PC-3 (cell line): Measurements from ENCODE around the gene OR1K1. TPM values are rescaled to one million over a fixed set of nuclear protein-coding genes. Genes with fewer than 3 reads are reported as not detected.

ENCODE experiments used
- ATAC-seq: fragments of 200-7000 bp; cut with Tn5 transposase; 2 replicates; pipeline ENCODE4 v1.9.1; 2020; ENCODE audit warnings: mild to moderate bottlenecking, moderate library complexity
- BruUV-seq: library from RNA; stranded (reverse); fragments of 400-500 nt; replicated peaks from 2 replicates; lab custom pipeline; 2021; lab: Mats Ljungman, UMichigan
- CTCF ChIA-PET: fragments of 300-600 bp; sonication (Branson Sonifier 250); formaldehyde crosslinking; loops from one replicate; lab custom pipeline; 2022; ENCODE audit warnings: antibody characterized with exemption; lab: Charles Lee
- POLR2A ChIA-PET: fragments of 300-600 bp; sonication (Branson Sonifier 250); formaldehyde crosslinking; loops from one replicate; lab custom pipeline; 2022; ENCODE audit warnings: antibody characterized with exemption; ENCODE audit not compliant: unreplicated experiment; lab: Charles Lee
- DNase-seq: peaks from one replicate; pipeline ENCODE4 v3.0.0-alpha.2; 2015
- H2AFZ ChIP-seq: fragments of 300-600 bp; sonication (generic); 2 replicates; pipeline ENCODE4 v1.6.0; 2016; ENCODE audit warnings: antibody characterized with exemption, low read length
- H3F3A ChIP-seq: fragments of 300-600 bp; sonication (generic); one replicate; pipeline ENCODE4 v1.6.0; 2017; ENCODE audit warnings: antibody characterized with exemption, low read length, control low read depth, mild to moderate bottlenecking; ENCODE audit not compliant: unreplicated experiment
- H3K27ac ChIP-seq: fragments of 300-600 bp; sonication (generic); 2 replicates; pipeline ENCODE4 v1.5.1; 2016; ENCODE audit warnings: mild to moderate bottlenecking, low read length
- H3K27me3 ChIP-seq: fragments of 300-600 bp; sonication (generic); 2 replicates; pipeline ENCODE4 v1.6.1; 2016; ENCODE audit warnings: low read length, mixed read lengths
- H3K36me3 ChIP-seq: fragments of 300-600 bp; sonication (generic); 2 replicates; pipeline ENCODE4 v1.6.1; 2016; ENCODE audit warnings: low read depth, mixed run types, low read length, mixed read lengths
- H3K4me1 ChIP-seq: fragments of 300-600 bp; sonication (generic); 2 replicates; pipeline ENCODE4 v1.5.1; 2016; ENCODE audit warnings: low read length; ENCODE audit not compliant: insufficient read depth
- H3K4me2 ChIP-seq: fragments of 300-600 bp; sonication (generic); 2 replicates; pipeline ENCODE4 v1.6.0; 2016; ENCODE audit warnings: low read length
- H3K4me3 ChIP-seq: fragments of 300-600 bp; sonication (generic); 2 replicates; pipeline ENCODE4 v1.5.1; 2016; ENCODE audit warnings: mild to moderate bottlenecking, low read length, mixed read lengths
- H3K79me2 ChIP-seq: fragments of 300-600 bp; sonication (generic); 2 replicates; pipeline ENCODE4 v1.6.1; 2017; ENCODE audit warnings: low read length, mixed read lengths
- H3K9ac ChIP-seq: fragments of 300-600 bp; sonication (generic); 2 replicates; pipeline ENCODE4 v1.6.0; 2016; ENCODE audit warnings: mild to moderate bottlenecking, low read length
- H3K9me2 ChIP-seq: fragments of 300-600 bp; sonication (generic); replicated peaks from 2 replicates; pipeline ENCODE4 v1.6.1; 2016; ENCODE audit warnings: mixed run types, low read length, mixed read lengths
- H3K9me3 ChIP-seq: fragments of 300-600 bp; sonication (generic); 2 replicates; pipeline ENCODE4 v1.6.1; 2016; ENCODE audit warnings: low read length, mixed read lengths
- H4K20me1 ChIP-seq: fragments of 300-600 bp; sonication (generic); 2 replicates; pipeline ENCODE4 v1.6.1; 2016; ENCODE audit warnings: low read length, mixed read lengths
- EZH2 ChIP-seq: fragments of 300-600 bp; sonication (generic); IDR thresholded peaks from one replicate; pipeline ENCODE4 v1.6.1; 2017; ENCODE audit warnings: antibody characterized with exemption, mild to moderate bottlenecking, low read length; ENCODE audit not compliant: unreplicated experiment
- EZH2phosphoT487 ChIP-seq: fragments of 300-600 bp; sonication (generic); IDR thresholded peaks from 2 replicates; pipeline ENCODE4 v1.6.1; 2018; ENCODE audit warnings: mild to moderate bottlenecking, antibody characterized with exemption, low read length, borderline replicate concordance
- intact Hi-C: fragments of 100-400 bp; cut with micrococcal nuclease; formaldehyde crosslinking; loops from 2 replicates; pipeline ENCODE4 v1.9.0; 2023
- total RNA-seq: library from RNA; depleted of rRNA; stranded (reverse); fragments of >200 nt; gene quantifications from 2 replicates; pipeline ENCODE4 v1.2.3, GENCODE V29; 2014
- TF ChIP-seq, protein P1 (sequence below): fragments of 300-600 bp; sonication (generic); conservative IDR thresholded peaks from 2 replicates; pipeline ENCODE4 v1.5.1; 2017; ENCODE audit warnings: antibody characterized with exemption, low read depth, mild to moderate bottlenecking, low read length

OR1K1 gene
- total RNA-seq, 1 experiment from 2014 or later: not detected

DNA sequence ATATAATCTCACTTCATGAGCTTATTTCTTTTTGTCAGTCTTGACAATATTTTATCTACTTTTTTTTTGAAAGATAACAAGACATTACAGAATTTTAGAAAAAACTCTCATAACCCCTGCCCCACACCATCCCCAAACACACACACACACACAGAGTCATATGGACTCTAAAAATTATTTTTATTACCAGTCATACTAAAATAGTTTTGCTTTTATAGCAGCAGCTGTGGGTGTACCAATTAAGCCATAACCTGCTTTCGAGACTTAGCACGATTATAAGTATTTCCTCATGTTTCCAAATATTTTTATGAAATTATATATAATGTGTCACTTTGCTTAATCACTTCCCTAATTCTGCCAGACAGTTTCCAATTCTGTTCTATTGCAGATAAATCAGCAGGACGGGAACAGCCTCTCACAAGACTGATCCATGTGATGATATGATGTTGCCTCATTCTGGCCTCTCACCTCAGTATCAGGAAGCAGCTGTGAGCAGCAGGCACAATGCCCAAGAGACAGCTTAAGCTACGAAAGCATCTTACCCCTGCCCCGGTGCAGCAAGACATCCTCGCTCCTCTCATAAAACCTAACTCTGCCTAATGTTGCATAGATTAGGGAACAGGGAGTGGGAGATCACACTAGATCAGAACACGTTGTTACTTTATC is 21.5 kb downstream of the OR1K1 start:
- TF ChIP-seq EZH2phosphoT487 (no peak), EZH2 (no peak)
- TF ChIP-seq, protein P1, sequence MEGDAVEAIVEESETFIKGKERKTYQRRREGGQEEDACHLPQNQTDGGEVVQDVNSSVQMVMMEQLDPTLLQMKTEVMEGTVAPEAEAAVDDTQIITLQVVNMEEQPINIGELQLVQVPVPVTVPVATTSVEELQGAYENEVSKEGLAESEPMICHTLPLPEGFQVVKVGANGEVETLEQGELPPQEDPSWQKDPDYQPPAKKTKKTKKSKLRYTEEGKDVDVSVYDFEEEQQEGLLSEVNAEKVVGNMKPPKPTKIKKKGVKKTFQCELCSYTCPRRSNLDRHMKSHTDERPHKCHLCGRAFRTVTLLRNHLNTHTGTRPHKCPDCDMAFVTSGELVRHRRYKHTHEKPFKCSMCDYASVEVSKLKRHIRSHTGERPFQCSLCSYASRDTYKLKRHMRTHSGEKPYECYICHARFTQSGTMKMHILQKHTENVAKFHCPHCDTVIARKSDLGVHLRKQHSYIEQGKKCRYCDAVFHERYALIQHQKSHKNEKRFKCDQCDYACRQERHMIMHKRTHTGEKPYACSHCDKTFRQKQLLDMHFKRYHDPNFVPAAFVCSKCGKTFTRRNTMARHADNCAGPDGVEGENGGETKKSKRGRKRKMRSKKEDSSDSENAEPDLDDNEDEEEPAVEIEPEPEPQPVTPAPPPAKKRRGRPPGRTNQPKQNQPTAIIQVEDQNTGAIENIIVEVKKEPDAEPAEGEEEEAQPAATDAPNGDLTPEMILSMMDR: no peak
- no peak overlapping the region for H3K9ac ChIP-seq
- ChIA-PET POLR2A (no interaction called here), CTCF (no interaction called here)
- BruUV-seq: no TSS peak
- no peak for DNase-seq
- H3F3A ChIP-seq: no peaks in the 10 kb centered on the region
- no peak overlapping the region for H3K27ac ChIP-seq
- intact Hi-C loops: no loop called here
- H3K79me2 ChIP-seq: peaks cover 19% of the 10 kb centered on the region
- 0 out of 2 replicates have a peak, but pooled peaks cover 10% of the 10 kb centered on the region for H4K20me1 ChIP-seq
- no peak overlapping the region for H3K4me2 ChIP-seq
- no peak overlapping the region for H2AFZ ChIP-seq
- H3K9me3 ChIP-seq: no peaks in the 10 kb centered on the region
- no peaks in the 10 kb centered on the region for H3K9me2 ChIP-seq
- peaks cover 16% of the 10 kb centered on the region for H3K4me1 ChIP-seq
- H3K4me3 ChIP-seq: no peak overlapping the region
- H3K27me3 ChIP-seq: no peaks in the 10 kb centered on the region
- peaks cover 11% of the 10 kb centered on the region; the same call in 1 of the 2 replicates for H3K36me3 ChIP-seq
- no peak for ATAC-seq

DNA sequence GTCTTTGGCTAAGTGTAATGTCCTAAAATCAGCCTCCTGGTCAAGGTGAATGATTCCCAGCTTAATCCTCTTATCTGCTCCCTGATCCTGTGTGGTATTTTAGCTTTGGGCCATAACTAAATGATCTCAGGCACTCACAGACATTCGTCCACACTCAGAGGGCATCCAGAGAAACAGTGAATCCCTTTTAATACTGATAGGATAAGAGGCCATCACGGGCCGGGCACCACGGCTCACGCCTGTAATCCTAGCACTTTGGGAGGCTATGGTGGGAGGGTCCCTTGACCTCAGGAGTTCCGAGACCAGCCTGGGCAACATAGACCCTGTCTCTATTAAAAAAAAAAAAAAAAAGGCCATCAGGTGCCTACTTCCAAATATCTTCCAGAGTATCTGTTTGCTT is 22.1 kb downstream of the OR1K1 start:
- Histone ChIP-seq H3K9me3 (no peaks in the 10 kb centered on the region), H3K36me3 (peaks cover 11% of the 10 kb centered on the region; the same call in 1 of the 2 replicates), H4K20me1 (0 out of 2 replicates have a peak, but pooled peaks cover 10% of the 10 kb centered on the region), H3K4me3 (no peak overlapping the region), H3K79me2 (peaks cover 25% of the 10 kb centered on the region), H2AFZ (no peak overlapping the region), H3K4me2 (no peak overlapping the region), H3K27me3 (no peaks in the 10 kb centered on the region), H3K9me2 (no peaks in the 10 kb centered on the region), H3K4me1 (peaks cover 21% of the 10 kb centered on the region), H3K27ac (no peak overlapping the region), H3K9ac (no peak overlapping the region), H3F3A (no peaks in the 10 kb centered on the region)
- DNase-seq (no peak), ATAC-seq (no peak)
- intact Hi-C loops: no loop called here
- CTCF ChIA-PET: no interaction called here
- BruUV-seq: no TSS peak
- POLR2A ChIA-PET: no interaction called here
- TF ChIP-seq EZH2phosphoT487: no peak
- TF ChIP-seq EZH2: no peak
- TF ChIP-seq, protein P1: no peak

DNA sequence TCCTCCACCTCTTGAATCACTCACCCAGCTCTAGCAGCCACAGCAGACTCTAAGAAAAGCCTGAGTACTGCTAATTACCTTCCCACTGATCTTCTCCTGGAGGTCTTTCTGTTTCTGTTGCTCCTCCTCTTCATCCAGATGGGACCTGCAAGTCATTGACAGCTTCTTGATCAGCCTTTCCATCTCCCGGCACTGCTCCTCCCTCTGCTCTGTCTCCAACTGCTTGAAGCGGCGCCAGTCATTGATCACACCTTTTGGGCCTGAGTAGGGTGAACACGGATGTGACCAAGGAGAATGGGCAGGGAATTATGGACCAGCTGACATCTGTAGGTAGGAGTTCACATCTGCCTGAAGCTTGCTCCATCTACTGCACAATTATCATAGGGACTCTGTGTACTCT is 23.0 kb downstream of the OR1K1 start:
- BruUV-seq: no TSS peak
- intact Hi-C loops: no loop called here
- Histone ChIP-seq H3K9me2 (no peaks in the 10 kb centered on the region), H3K79me2 (peaks cover 34% of the 10 kb centered on the region), H2AFZ (no peak overlapping the region), H4K20me1 (0 out of 2 replicates have a peak, but pooled peaks cover 10% of the 10 kb centered on the region), H3K9me3 (no peaks in the 10 kb centered on the region), H3K36me3 (peaks cover 11% of the 10 kb centered on the region; the same call in 1 of the 2 replicates), H3K27me3 (no peaks in the 10 kb centered on the region), H3K4me3 (no peak overlapping the region), H3K4me2 (no peak overlapping the region), H3K27ac (no peak overlapping the region), H3F3A (no peaks in the 10 kb centered on the region), H3K9ac (no peak overlapping the region), H3K4me1 (peaks cover 26% of the 10 kb centered on the region)
- no peak for ATAC-seq
- TF ChIP-seq EZH2: no peak
- TF ChIP-seq EZH2phosphoT487: no peak
- TF ChIP-seq, protein P1: no peak
- ChIA-PET POLR2A (no interaction called here), CTCF (no interaction called here)
- DNase-seq: no peak
